ENCODE results near the gene INSIG1.

DNA sequence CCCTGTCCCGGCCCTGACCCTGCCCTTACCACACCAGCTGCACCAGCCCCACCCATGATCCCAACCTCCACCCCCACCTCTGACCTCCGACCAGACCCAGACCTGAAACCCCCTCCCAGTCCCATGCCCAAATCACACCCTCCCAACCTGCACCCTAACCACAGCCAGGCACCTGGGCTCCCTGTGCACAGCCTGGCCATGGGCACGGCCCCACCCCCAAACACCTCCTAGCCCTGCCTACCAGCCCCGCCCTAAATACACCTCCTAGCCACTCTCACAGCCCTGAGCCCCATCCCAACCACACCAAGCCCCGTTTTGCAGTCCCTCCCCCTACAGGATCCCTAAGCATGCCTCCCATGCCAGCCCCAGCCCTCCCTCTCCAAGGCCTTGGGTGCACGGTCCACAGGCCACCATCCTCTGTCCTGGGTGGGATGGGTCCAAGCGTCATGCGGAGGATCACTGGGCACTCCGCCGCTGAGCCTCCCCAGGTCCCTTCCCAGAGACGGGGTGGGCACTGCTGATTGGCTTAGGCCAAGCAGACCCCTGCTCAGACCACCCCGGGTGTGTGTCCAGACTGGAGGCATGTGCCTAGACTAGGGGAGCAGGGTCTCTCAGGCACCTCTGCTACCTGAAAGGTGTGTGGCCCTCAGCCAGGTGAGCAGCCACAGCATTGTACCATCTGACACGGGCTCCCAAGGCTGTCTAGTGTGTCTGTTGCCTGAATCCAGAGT is 30.1 kb downstream of the INSIG1 start:
- TF ChIP-seq, protein P1, sequence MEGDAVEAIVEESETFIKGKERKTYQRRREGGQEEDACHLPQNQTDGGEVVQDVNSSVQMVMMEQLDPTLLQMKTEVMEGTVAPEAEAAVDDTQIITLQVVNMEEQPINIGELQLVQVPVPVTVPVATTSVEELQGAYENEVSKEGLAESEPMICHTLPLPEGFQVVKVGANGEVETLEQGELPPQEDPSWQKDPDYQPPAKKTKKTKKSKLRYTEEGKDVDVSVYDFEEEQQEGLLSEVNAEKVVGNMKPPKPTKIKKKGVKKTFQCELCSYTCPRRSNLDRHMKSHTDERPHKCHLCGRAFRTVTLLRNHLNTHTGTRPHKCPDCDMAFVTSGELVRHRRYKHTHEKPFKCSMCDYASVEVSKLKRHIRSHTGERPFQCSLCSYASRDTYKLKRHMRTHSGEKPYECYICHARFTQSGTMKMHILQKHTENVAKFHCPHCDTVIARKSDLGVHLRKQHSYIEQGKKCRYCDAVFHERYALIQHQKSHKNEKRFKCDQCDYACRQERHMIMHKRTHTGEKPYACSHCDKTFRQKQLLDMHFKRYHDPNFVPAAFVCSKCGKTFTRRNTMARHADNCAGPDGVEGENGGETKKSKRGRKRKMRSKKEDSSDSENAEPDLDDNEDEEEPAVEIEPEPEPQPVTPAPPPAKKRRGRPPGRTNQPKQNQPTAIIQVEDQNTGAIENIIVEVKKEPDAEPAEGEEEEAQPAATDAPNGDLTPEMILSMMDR (IDR thresholded peaks at IDR 0.05; ENCODE audit: low read depth, low read length, missing input control), result no peak
- TF ChIP-seq, protein P2, sequence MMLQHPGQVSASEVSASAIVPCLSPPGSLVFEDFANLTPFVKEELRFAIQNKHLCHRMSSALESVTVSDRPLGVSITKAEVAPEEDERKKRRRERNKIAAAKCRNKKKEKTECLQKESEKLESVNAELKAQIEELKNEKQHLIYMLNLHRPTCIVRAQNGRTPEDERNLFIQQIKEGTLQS (IDR thresholded peaks at IDR 0.05), result no peak
- TF ChIP-seq GABPA (IDR thresholded peaks at IDR 0.05 in 1 of 2, conservative IDR thresholded peaks at IDR 0.05 in 1 of 2), result no peak
- TF ChIP-seq HNF4A (conservative IDR thresholded peaks at IDR 0.05), result no peak
- TF ChIP-seq, protein P3, sequence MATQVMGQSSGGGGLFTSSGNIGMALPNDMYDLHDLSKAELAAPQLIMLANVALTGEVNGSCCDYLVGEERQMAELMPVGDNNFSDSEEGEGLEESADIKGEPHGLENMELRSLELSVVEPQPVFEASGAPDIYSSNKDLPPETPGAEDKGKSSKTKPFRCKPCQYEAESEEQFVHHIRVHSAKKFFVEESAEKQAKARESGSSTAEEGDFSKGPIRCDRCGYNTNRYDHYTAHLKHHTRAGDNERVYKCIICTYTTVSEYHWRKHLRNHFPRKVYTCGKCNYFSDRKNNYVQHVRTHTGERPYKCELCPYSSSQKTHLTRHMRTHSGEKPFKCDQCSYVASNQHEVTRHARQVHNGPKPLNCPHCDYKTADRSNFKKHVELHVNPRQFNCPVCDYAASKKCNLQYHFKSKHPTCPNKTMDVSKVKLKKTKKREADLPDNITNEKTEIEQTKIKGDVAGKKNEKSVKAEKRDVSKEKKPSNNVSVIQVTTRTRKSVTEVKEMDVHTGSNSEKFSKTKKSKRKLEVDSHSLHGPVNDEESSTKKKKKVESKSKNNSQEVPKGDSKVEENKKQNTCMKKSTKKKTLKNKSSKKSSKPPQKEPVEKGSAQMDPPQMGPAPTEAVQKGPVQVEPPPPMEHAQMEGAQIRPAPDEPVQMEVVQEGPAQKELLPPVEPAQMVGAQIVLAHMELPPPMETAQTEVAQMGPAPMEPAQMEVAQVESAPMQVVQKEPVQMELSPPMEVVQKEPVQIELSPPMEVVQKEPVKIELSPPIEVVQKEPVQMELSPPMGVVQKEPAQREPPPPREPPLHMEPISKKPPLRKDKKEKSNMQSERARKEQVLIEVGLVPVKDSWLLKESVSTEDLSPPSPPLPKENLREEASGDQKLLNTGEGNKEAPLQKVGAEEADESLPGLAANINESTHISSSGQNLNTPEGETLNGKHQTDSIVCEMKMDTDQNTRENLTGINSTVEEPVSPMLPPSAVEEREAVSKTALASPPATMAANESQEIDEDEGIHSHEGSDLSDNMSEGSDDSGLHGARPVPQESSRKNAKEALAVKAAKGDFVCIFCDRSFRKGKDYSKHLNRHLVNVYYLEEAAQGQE (IDR thresholded peaks at IDR 0.05), result no peak
- no peak for TF ChIP-seq RAD21 (IDR thresholded peaks at IDR 0.05)

Data from liver (tissue), 3 donors.